Activated CD8-positive, alpha-beta T cell treated with anti-CD3 and anti-CD28 coated beads, Interleukin-2, amount 10 ng/mL, durations not matched to agents 7 days and 5 days (primary cell): Measurements from ENCODE around the gene RBMXL3. TPM values are rescaled to one million over a fixed set of nuclear protein-coding genes. Genes with fewer than 3 reads are reported as not detected.

Experiments
- ATAC-seq: fragments of 150-1000 bp; cut with Tn5 transposase; one replicate; pipeline ENCODE4 v1.10.0; 2021; ENCODE audit warnings: moderate library complexity
- CTCF ChIA-PET: fragments of 350-600 bp; sonication (Branson Sonifier 250); formaldehyde crosslinking; loops from one replicate; lab custom pipeline; 2021; ENCODE audit warnings: antibody characterized with exemption; lab: Charles Lee
- POLR2A ChIA-PET: fragments of 350-600 bp; sonication (Branson Sonifier 250); formaldehyde crosslinking; loops from one replicate; lab custom pipeline; 2021; ENCODE audit warnings: antibody characterized with exemption; lab: Charles Lee
- DNase-seq: peaks from one replicate; pipeline ENCODE4 v3.0.0-alpha.2; 2020
- H3K27ac Mint-ChIP-seq: one replicate; pipeline ENCODE4 v1.8.0; 2021; ENCODE audit warnings: mild to moderate bottlenecking, mixed read lengths
- H3K27me3 Mint-ChIP-seq: one replicate; pipeline ENCODE4 v1.8.0; 2021; ENCODE audit warnings: low read depth, mixed read lengths
- H3K36me3 Mint-ChIP-seq: one replicate; pipeline ENCODE4 v1.8.0; 2021; ENCODE audit warnings: low read depth, mixed read lengths
- H3K4me1 Mint-ChIP-seq: one replicate; pipeline ENCODE4 v1.8.0; 2021; ENCODE audit warnings: low read depth, mixed read lengths
- H3K4me3 Mint-ChIP-seq: one replicate; pipeline ENCODE4 v1.8.0; 2021; ENCODE audit warnings: mild to moderate bottlenecking, mixed read lengths
- H3K9me3 Mint-ChIP-seq: one replicate; pipeline ENCODE4 v1.8.0; 2022; ENCODE audit warnings: mixed read lengths; ENCODE audit not compliant: insufficient read depth
- total RNA-seq, 2 experiments: library from RNA; stranded (reverse); gene quantifications; one replicate each; pipeline ENCODE4 v1.2.3, GENCODE V29; 2021

Gene RBMXL3
- total RNA-seq, 2 experiments from 2014 or later = not detected

GRCh38 chrX:115237056-115237455 is 47.8 kb downstream of the RBMXL3 start:
- Mint-ChIP-seq H3K4me1 (no peaks in the 10 kb centered on the region), H3K4me3 (no peak overlapping the region), H3K36me3 (no peaks in the 10 kb centered on the region), H3K9me3 (no peaks in the 10 kb centered on the region), H3K27me3 (peaks cover 10% of the 10 kb centered on the region), H3K27ac (no peak overlapping the region)
- ATAC-seq (no peak), DNase-seq (no peak)
- ChIA-PET CTCF (no interaction called here), POLR2A (no interaction called here)

Other genes starting within 250 kb of the RBMXL3 start
- gene IL13RA2, start 171.8 kb upstream of the RBMXL3 start, total RNA-seq = not detected
- not detected for gene LRCH2, start 44.7 kb downstream of the RBMXL3 start, total RNA-seq
- not detected for gene LUZP4, start 100.3 kb downstream of the RBMXL3 start, total RNA-seq